ENCODE data around the gene UBL4B. TPM values are rescaled to one million over a fixed set of nuclear protein-coding genes. Genes with fewer than 3 reads are reported as not detected.
"Not testable (repeated sequence)": the region's sequence is repeated elsewhere in the genome, so short reads cannot be mapped to it uniquely, and the experiment has no call there.

Gene UBL4B
- total RNA-seq, 1 experiment from 2014 or later, result 0.07 TPM

GRCh38 chr1:110074166-110074565 is 38.1 kb upstream of the UBL4B start:
- no peak for ATAC-seq
- Histone ChIP-seq H4K20me1 (ENCODE audit: low read length) (no peaks in the 10 kb centered on the region), H3K27ac (ENCODE audit: low read length) (no peak overlapping the region), H3K9me2 (replicated peaks; ENCODE audit: low read length) (no peaks in the 10 kb centered on the region), H3K36me3 (ENCODE audit: low read depth, low read length) (no peaks in the 10 kb centered on the region), H3K27me3 (ENCODE audit: low read length) (no peaks in the 10 kb centered on the region), H2AFZ (ENCODE audit: low read length) (no peak overlapping the region), H3K9ac (ENCODE audit: low read length) (no peak overlapping the region), H3F3A (ENCODE audit: low read length, unreplicated experiment) (no peaks in the 10 kb centered on the region), H3K79me2 (ENCODE audit: low read length) (no peaks in the 10 kb centered on the region), H3K4me3 (ENCODE audit: low read length) (no peak overlapping the region), H3K9me3 (ENCODE audit: low read length) (no peaks in the 10 kb centered on the region), H3K4me2 (ENCODE audit: low read length) (no peak overlapping the region), H3K4me1 (ENCODE audit: insufficient read depth, low read length) (no peaks in the 10 kb centered on the region)
- ChIA-PET POLR2A (ENCODE audit: unreplicated experiment) (no interaction called here), CTCF (interaction anchor here (0.6 kb wide), 1 partner anchor 14 kb away, joined by 3 read pairs; no protein-coding TSS in a partner anchor)
- no peak for DNase-seq
- intact Hi-C loops (cut with micrococcal nuclease), result no loop called here
- BruUV-seq (replicated peaks), result no TSS peak
- TF ChIP-seq EZH2phosphoT487 (IDR thresholded peaks at IDR 0.05; ENCODE audit: borderline replicate concordance, low read length) (no peak), EZH2 (IDR thresholded peaks at IDR 0.05; ENCODE audit: low read length, unreplicated experiment) (no peak), CTCF (conservative IDR thresholded peaks at IDR 0.05; ENCODE audit: low read depth, low read length) (no peak)

GRCh38 chr1:110076789-110077500 is 35.3 kb upstream of the UBL4B start:
- no peak overlapping the region for H3K4me2 ChIP-seq (ENCODE audit: low read length)
- no peaks in the 10 kb centered on the region for H4K20me1 ChIP-seq (ENCODE audit: low read length)
- POLR2A ChIA-PET (ENCODE audit: unreplicated experiment), result no interaction called here
- no peak overlapping the region for H3K4me3 ChIP-seq (ENCODE audit: low read length)
- no peaks in the 10 kb centered on the region for H3F3A ChIP-seq (ENCODE audit: low read length, unreplicated experiment)
- no peaks in the 10 kb centered on the region for H3K79me2 ChIP-seq (ENCODE audit: low read length)
- no peak for ATAC-seq
- no peak overlapping the region for H2AFZ ChIP-seq (ENCODE audit: low read length)
- H3K9ac ChIP-seq (ENCODE audit: low read length), result no peak overlapping the region
- H3K27ac ChIP-seq (ENCODE audit: low read length), result no peak overlapping the region
- no peaks in the 10 kb centered on the region for H3K9me2 ChIP-seq (replicated peaks; ENCODE audit: low read length)
- intact Hi-C loops (cut with micrococcal nuclease), result no loop called here
- no peaks in the 10 kb centered on the region for H3K4me1 ChIP-seq (ENCODE audit: insufficient read depth, low read length)
- H3K9me3 ChIP-seq (ENCODE audit: low read length), result no peaks in the 10 kb centered on the region
- no peak for DNase-seq
- TF ChIP-seq CTCF (conservative IDR thresholded peaks at IDR 0.05; ENCODE audit: low read depth, low read length), result no peak
- no peak for TF ChIP-seq EZH2 (IDR thresholded peaks at IDR 0.05; ENCODE audit: low read length, unreplicated experiment)
- TF ChIP-seq EZH2phosphoT487 (IDR thresholded peaks at IDR 0.05; ENCODE audit: borderline replicate concordance, low read length), result no peak
- no peaks in the 10 kb centered on the region for H3K36me3 ChIP-seq (ENCODE audit: low read depth, low read length)
- no TSS peak for BruUV-seq (replicated peaks)
- CTCF ChIA-PET, result no interaction called here
- H3K27me3 ChIP-seq (ENCODE audit: low read length), result no peaks in the 10 kb centered on the region

- H3F3A ChIP-seq (ENCODE audit: low read length, unreplicated experiment); H2AFZ ChIP-seq (ENCODE audit: low read length); intact Hi-C loops (cut with micrococcal nuclease); H3K9ac ChIP-seq (ENCODE audit: low read length); DNase-seq; H3K4me2 ChIP-seq (ENCODE audit: low read length); H3K4me3 ChIP-seq (ENCODE audit: low read length); H4K20me1 ChIP-seq (ENCODE audit: low read length); ATAC-seq; H3K9me3 ChIP-seq (ENCODE audit: low read length); POLR2A ChIA-PET (ENCODE audit: unreplicated experiment); H3K27ac ChIP-seq (ENCODE audit: low read length); H3K9me2 ChIP-seq (replicated peaks; ENCODE audit: low read length); H3K4me1 ChIP-seq (ENCODE audit: insufficient read depth, low read length); H3K36me3 ChIP-seq (ENCODE audit: low read depth, low read length); BruUV-seq (replicated peaks); H3K27me3 ChIP-seq (ENCODE audit: low read length); CTCF ChIA-PET; H3K79me2 ChIP-seq (ENCODE audit: low read length): not testable (repeated sequence)
Measured at GRCh38 chr1:110079995-110080394, 32.2 kb upstream of the UBL4B start.
